Measurements from ENCODE around the gene EFNB2. TPM values are rescaled to one million over a fixed set of nuclear protein-coding genes. Genes with fewer than 3 reads are reported as not detected.

Gene EFNB2
- total RNA-seq, 1 experiment from 2014 or later: 16.4 TPM

DNA sequence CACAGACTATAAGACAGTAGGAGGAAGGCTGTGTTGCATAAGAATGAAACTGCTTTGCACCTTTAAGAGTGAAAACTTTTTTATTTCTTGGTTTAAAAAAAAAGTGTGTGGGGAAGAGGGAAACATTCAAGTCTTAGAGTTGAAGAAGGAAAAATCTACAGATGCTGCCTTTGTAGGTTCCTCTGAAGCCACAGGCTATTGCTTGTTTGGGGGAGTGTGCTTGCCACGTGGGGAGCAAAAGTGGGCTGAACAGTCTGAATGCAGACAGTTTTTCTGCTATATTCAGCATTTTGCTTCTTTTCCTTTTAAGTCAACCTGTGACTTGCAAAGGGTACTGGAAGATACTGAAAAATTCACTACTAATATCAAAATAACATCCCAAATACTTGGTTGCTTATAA lies 36.9 kb downstream of the EFNB2 start:
- H3K4me3 ChIP-seq (ENCODE audit: low read length): no peak overlapping the region
- no peaks in the 10 kb centered on the region for H3K4me1 ChIP-seq (ENCODE audit: insufficient read depth, low read length)
- no peaks in the 10 kb centered on the region for H3F3A ChIP-seq (ENCODE audit: low read length, unreplicated experiment)
- H4K20me1 ChIP-seq (ENCODE audit: low read length): no peaks in the 10 kb centered on the region
- H3K27me3 ChIP-seq (ENCODE audit: low read length): no peaks in the 10 kb centered on the region
- ATAC-seq: no peak
- no peak for DNase-seq
- H2AFZ ChIP-seq (ENCODE audit: low read length): no peak overlapping the region
- no TSS peak for BruUV-seq (replicated peaks)
- H3K27ac ChIP-seq (ENCODE audit: low read length): no peak overlapping the region
- intact Hi-C loops (cut with micrococcal nuclease): no loop called here
- H3K9me3 ChIP-seq (ENCODE audit: low read length): no peaks in the 10 kb centered on the region
- H3K4me2 ChIP-seq (ENCODE audit: low read length): no peak overlapping the region
- TF ChIP-seq EZH2phosphoT487 (IDR thresholded peaks at IDR 0.05; ENCODE audit: borderline replicate concordance, low read length): no peak
- TF ChIP-seq, protein P1, sequence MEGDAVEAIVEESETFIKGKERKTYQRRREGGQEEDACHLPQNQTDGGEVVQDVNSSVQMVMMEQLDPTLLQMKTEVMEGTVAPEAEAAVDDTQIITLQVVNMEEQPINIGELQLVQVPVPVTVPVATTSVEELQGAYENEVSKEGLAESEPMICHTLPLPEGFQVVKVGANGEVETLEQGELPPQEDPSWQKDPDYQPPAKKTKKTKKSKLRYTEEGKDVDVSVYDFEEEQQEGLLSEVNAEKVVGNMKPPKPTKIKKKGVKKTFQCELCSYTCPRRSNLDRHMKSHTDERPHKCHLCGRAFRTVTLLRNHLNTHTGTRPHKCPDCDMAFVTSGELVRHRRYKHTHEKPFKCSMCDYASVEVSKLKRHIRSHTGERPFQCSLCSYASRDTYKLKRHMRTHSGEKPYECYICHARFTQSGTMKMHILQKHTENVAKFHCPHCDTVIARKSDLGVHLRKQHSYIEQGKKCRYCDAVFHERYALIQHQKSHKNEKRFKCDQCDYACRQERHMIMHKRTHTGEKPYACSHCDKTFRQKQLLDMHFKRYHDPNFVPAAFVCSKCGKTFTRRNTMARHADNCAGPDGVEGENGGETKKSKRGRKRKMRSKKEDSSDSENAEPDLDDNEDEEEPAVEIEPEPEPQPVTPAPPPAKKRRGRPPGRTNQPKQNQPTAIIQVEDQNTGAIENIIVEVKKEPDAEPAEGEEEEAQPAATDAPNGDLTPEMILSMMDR (conservative IDR thresholded peaks at IDR 0.05; ENCODE audit: low read depth, low read length): no peak
- TF ChIP-seq EZH2 (IDR thresholded peaks at IDR 0.05; ENCODE audit: low read length, unreplicated experiment): no peak
- CTCF ChIA-PET: no interaction called here
- H3K79me2 ChIP-seq (ENCODE audit: low read length): peaks cover 38% of the 10 kb centered on the region
- no peak overlapping the region for H3K9ac ChIP-seq (ENCODE audit: low read length)
- peaks cover 8% of the 10 kb centered on the region; the same call in 1 of the 2 replicates for H3K36me3 ChIP-seq (ENCODE audit: low read depth, low read length)
- POLR2A ChIA-PET (ENCODE audit: unreplicated experiment): no interaction called here
- no peaks in the 10 kb centered on the region for H3K9me2 ChIP-seq (replicated peaks; ENCODE audit: low read length)

DNA sequence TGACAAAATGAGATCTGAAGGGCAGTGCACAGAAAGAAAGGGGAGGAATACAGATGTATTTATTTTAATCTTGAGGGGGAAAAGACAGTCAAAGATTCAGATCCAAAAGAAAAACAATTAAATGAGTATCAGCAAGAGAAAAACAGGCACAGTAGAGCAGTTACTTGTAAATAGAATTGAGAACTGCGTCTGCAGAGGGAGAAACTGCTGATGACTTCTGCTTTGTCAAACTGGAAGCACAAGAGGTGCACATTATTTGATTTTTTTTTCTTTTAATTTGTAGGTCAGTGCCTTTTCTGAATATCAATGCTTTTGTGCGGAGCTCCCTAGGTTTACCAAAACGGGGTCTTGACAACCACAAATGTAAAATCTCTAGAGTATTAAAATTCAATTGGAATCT lies 37.3 kb downstream of the EFNB2 start:
- H3K27me3 ChIP-seq (ENCODE audit: low read length): no peaks in the 10 kb centered on the region
- no peaks in the 10 kb centered on the region for H3K9me3 ChIP-seq (ENCODE audit: low read length)
- no peak overlapping the region for H2AFZ ChIP-seq (ENCODE audit: low read length)
- no peaks in the 10 kb centered on the region for H4K20me1 ChIP-seq (ENCODE audit: low read length)
- H3K4me2 ChIP-seq (ENCODE audit: low read length): no peak overlapping the region
- no peak overlapping the region for H3K4me3 ChIP-seq (ENCODE audit: low read length)
- no peak overlapping the region for H3K9ac ChIP-seq (ENCODE audit: low read length)
- ATAC-seq: no peak
- no peaks in the 10 kb centered on the region for H3K9me2 ChIP-seq (replicated peaks; ENCODE audit: low read length)
- ChIA-PET CTCF (no interaction called here), POLR2A (ENCODE audit: unreplicated experiment) (no interaction called here)
- H3K27ac ChIP-seq (ENCODE audit: low read length): no peak overlapping the region
- intact Hi-C loops (cut with micrococcal nuclease): no loop called here
- H3K79me2 ChIP-seq (ENCODE audit: low read length): peaks cover 34% of the 10 kb centered on the region
- DNase-seq: no peak
- H3F3A ChIP-seq (ENCODE audit: low read length, unreplicated experiment): no peaks in the 10 kb centered on the region
- TF ChIP-seq EZH2 (IDR thresholded peaks at IDR 0.05; ENCODE audit: low read length, unreplicated experiment) (no peak), EZH2phosphoT487 (IDR thresholded peaks at IDR 0.05; ENCODE audit: borderline replicate concordance, low read length) (no peak)
- TF ChIP-seq, protein P1 (conservative IDR thresholded peaks at IDR 0.05; ENCODE audit: low read depth, low read length): no peak
- H3K36me3 ChIP-seq (ENCODE audit: low read depth, low read length): peaks cover 8% of the 10 kb centered on the region; the same call in 1 of the 2 replicates
- BruUV-seq (replicated peaks): no TSS peak
- no peaks in the 10 kb centered on the region for H3K4me1 ChIP-seq (ENCODE audit: insufficient read depth, low read length)

DNA sequence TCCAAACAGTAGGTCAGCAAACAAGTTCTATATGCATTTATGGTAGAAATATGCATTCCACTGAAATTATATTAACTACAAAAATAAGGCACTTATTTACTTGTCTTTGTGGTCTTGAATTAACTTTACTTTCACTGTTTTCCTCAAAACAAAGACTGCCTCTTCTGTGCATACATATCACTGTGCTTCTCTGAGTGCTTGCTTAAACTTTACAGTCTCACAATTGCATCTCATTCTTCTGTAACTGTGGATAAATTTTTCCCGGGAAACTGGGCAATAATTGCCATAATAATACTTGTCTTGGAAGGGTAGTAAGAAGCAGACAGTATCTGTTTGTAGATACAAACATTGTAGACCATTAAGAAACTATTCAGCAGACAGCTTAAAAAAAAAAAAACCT lies 38.4 kb downstream of the EFNB2 start:
- Histone ChIP-seq H3K9ac (ENCODE audit: low read length) (no peak overlapping the region), H3K4me2 (ENCODE audit: low read length) (no peak overlapping the region), H3K9me3 (ENCODE audit: low read length) (no peaks in the 10 kb centered on the region), H3K4me1 (ENCODE audit: insufficient read depth, low read length) (no peaks in the 10 kb centered on the region), H3K9me2 (replicated peaks; ENCODE audit: low read length) (no peaks in the 10 kb centered on the region), H3K27ac (ENCODE audit: low read length) (no peak overlapping the region), H4K20me1 (ENCODE audit: low read length) (no peaks in the 10 kb centered on the region), H3K4me3 (ENCODE audit: low read length) (no peak overlapping the region), H3K79me2 (ENCODE audit: low read length) (peaks cover 24% of the 10 kb centered on the region), H3F3A (ENCODE audit: low read length, unreplicated experiment) (no peaks in the 10 kb centered on the region), H2AFZ (ENCODE audit: low read length) (no peak overlapping the region), H3K27me3 (ENCODE audit: low read length) (no peaks in the 10 kb centered on the region), H3K36me3 (ENCODE audit: low read depth, low read length) (peaks cover 8% of the 10 kb centered on the region; the same call in 1 of the 2 replicates)
- BruUV-seq (replicated peaks): no TSS peak
- DNase-seq (no peak), ATAC-seq (no peak)
- POLR2A ChIA-PET (ENCODE audit: unreplicated experiment): interaction anchor here (0.6 kb wide), 1 partner anchor 1907 kb away, joined by 3 read pairs; no protein-coding TSS in a partner anchor
- TF ChIP-seq EZH2 (IDR thresholded peaks at IDR 0.05; ENCODE audit: low read length, unreplicated experiment) (no peak), EZH2phosphoT487 (IDR thresholded peaks at IDR 0.05; ENCODE audit: borderline replicate concordance, low read length) (no peak)
- TF ChIP-seq, protein P1 (conservative IDR thresholded peaks at IDR 0.05; ENCODE audit: low read depth, low read length): no peak
- CTCF ChIA-PET: no interaction called here
- intact Hi-C loops (cut with micrococcal nuclease): no loop called here
